ENCODE results near the gene CMA1. TPM values are rescaled to one million over a fixed set of nuclear protein-coding genes. Genes with fewer than 3 reads are reported as not detected.
"Not testable (repeated sequence)": the region's sequence is repeated elsewhere in the genome, so short reads cannot be mapped to it uniquely, and the experiment has no call there.

The CMA1 gene
- not detected for total RNA-seq

- 35 to 48% methylated on average over 3 of the region's 3 CpGs for WGBS, 2 donors
- Histone ChIP-seq H3K27me3 (no peaks in the 10 kb centered on the region), H3K4me1 (no peaks in the 10 kb centered on the region), H3K36me3 (no peaks in the 10 kb centered on the region), H3K9me3 (no peaks in the 10 kb centered on the region), H3K4me3 (no peak within 1 kb of the TSS), H3K27ac (no peak within 1 kb of the TSS)
- DNase-seq (ENCODE audit: low spot score in 2 of 2): no peak
- TF ChIP-seq CTCF (IDR thresholded peaks at IDR 0.05) (no peak), POLR2A (IDR thresholded peaks at IDR 0.05) (no peak), EP300 (IDR thresholded peaks at IDR 0.05) (no peak)
Measured at GRCh38 chr14:24508155-24508840, at the start of gene CMA1. CMA1 (minus strand) TSS chr14:24508265; CDS start chr14:24508235, 30 bp downstream.

- WGBS, 2 donors: 61 to 67% methylated on average over 4 of the region's 4 CpGs
- no peaks in the 10 kb centered on the region for H3K9me3 ChIP-seq
- no peaks in the 10 kb centered on the region for H3K36me3 ChIP-seq
- H3K4me3 ChIP-seq: no peak overlapping the region
- no peak overlapping the region for H3K27ac ChIP-seq
- H3K27me3 ChIP-seq: no peaks in the 10 kb centered on the region
- no peaks in the 10 kb centered on the region for H3K4me1 ChIP-seq
- TF ChIP-seq CTCF (IDR thresholded peaks at IDR 0.05) (no peak), POLR2A (IDR thresholded peaks at IDR 0.05) (no peak), EP300 (IDR thresholded peaks at IDR 0.05) (no peak)
- no peak for DNase-seq (ENCODE audit: low spot score in 2 of 2)
Measured at GRCh38 chr14:24556756-24557155, 48.7 kb upstream of the CMA1 start.

GRCh38 chr14:24549064-24549463 is 41.0 kb upstream of the CMA1 start:
- not testable (repeated sequence) for H3K27ac ChIP-seq; DNase-seq (ENCODE audit: low spot score in 2 of 2); H3K4me3 ChIP-seq; H3K27me3 ChIP-seq; H3K4me1 ChIP-seq; H3K36me3 ChIP-seq
- 59% methylated on average over 1 of the region's 1 CpG for WGBS, 2 donors
- H3K9me3 ChIP-seq: peaks cover 0 to 36% (median 0%) of the 10 kb centered on the region in 4 donors

GRCh38 chr14:24542346-24542936 is 34.4 kb upstream of the CMA1 start:
- TF ChIP-seq POLR2A (IDR thresholded peaks at IDR 0.05): no peak
- no peak for TF ChIP-seq EP300 (IDR thresholded peaks at IDR 0.05)
- no peak for TF ChIP-seq CTCF (IDR thresholded peaks at IDR 0.05)
- H3K9me3 ChIP-seq: peaks cover 0 to 14% (median 0%) of the 10 kb centered on the region in 4 donors
- no peak overlapping the region for H3K27ac ChIP-seq
- no peaks in the 10 kb centered on the region for H3K36me3 ChIP-seq
- no peaks in the 10 kb centered on the region for H3K27me3 ChIP-seq
- no peaks in the 10 kb centered on the region for H3K4me1 ChIP-seq
- no peak overlapping the region for H3K4me3 ChIP-seq
- 58 to 69% methylated on average over 2 of the region's 2 CpGs for whole genome bisulfite sequencing, 2 donors
- DNase-seq (ENCODE audit: low spot score in 2 of 2): no peak

GRCh38 chr14:24535737-24536136 is 27.7 kb upstream of the CMA1 start:
- Histone ChIP-seq H3K4me1 (no peaks in the 10 kb centered on the region), H3K9me3 (no peaks in the 10 kb centered on the region), H3K36me3 (no peaks in the 10 kb centered on the region), H3K4me3 (no peak overlapping the region), H3K27me3 (no peaks in the 10 kb centered on the region), H3K27ac (no peak overlapping the region)
- WGBS, 2 donors: 45 to 63% methylated on average over 1 of the region's 1 CpG
- no peak for TF ChIP-seq EP300 (IDR thresholded peaks at IDR 0.05)
- no peak for DNase-seq (ENCODE audit: low spot score in 2 of 2)

GRCh38 chr14:24534286-24534685 is 26.2 kb upstream of the CMA1 start:
- no peak overlapping the region for H3K4me3 ChIP-seq
- no peaks in the 10 kb centered on the region for H3K27me3 ChIP-seq
- H3K36me3 ChIP-seq: no peaks in the 10 kb centered on the region
- H3K9me3 ChIP-seq: no peaks in the 10 kb centered on the region
- 57 to 81% methylated on average over 3 of the region's 3 CpGs for WGBS, 2 donors
- TF ChIP-seq POLR2A (IDR thresholded peaks at IDR 0.05) (no peak), CTCF (IDR thresholded peaks at IDR 0.05) (no peak), EP300 (IDR thresholded peaks at IDR 0.05) (no peak)
- no peaks in the 10 kb centered on the region for H3K4me1 ChIP-seq
- DNase-seq (ENCODE audit: low spot score in 2 of 2): no peak
- no peak overlapping the region for H3K27ac ChIP-seq

- not testable (repeated sequence) for H3K9me3 ChIP-seq; DNase-seq (ENCODE audit: low spot score in 2 of 2); H3K36me3 ChIP-seq; H3K4me1 ChIP-seq; H3K27me3 ChIP-seq; H3K4me3 ChIP-seq; H3K27ac ChIP-seq
- WGBS, 2 donors: 75 to 83% methylated on average over 10 to 15 of the region's 15 CpGs
Measured at GRCh38 chr14:24525877-24526620, 18.0 kb upstream of the CMA1 start.
